GM19372 (cell line): ENCODE measurements around the gene RLN3.

ENCODE experiments used
- ATAC-seq: cut with Tn5 transposase; IDR thresholded peaks from one replicate; pipeline ENCODE4 v1.9.1; 2021; ENCODE audit warnings: mild to moderate bottlenecking, low read depth, moderate library complexity; ENCODE audit not compliant: unreplicated experiment

RLN3 gene

GRCh38 chr19:14027856-14028450 lies at the start of gene RLN3:
Gene RLN3, plus strand, starts transcription at chr19:14028148. Its CDS starts 57 bp downstream, at chr19:14028205.
- ATAC-seq, result no peak

GRCh38 chr19:13978351-13979243 lies 49.4 kb upstream of the RLN3 start:
- no peak for ATAC-seq

- no peak for ATAC-seq
These were observed 48.7 kb upstream of the RLN3 start for GRCh38 chr19:13979244-13979615.

- ATAC-seq, result no peak
These were observed 48.3 kb upstream of the RLN3 start for GRCh38 chr19:13979686-13980085.

GRCh38 chr19:13980340-13980739 lies 47.6 kb upstream of the RLN3 start:
- ATAC-seq, result no peak

- ATAC-seq, result no peak
These were observed 46.9 kb upstream of the RLN3 start for GRCh38 chr19:13981021-13981420.

GRCh38 chr19:13981467-13981866 lies 46.5 kb upstream of the RLN3 start:
- ATAC-seq, result no peak

GRCh38 chr19:13981988-13982501 lies 45.9 kb upstream of the RLN3 start:
- ATAC-seq, result no peak

- no peak for ATAC-seq
These were observed 45.2 kb upstream of the RLN3 start for GRCh38 chr19:13982773-13983172.

- ATAC-seq, result no peak
These were observed 44.6 kb upstream of the RLN3 start for GRCh38 chr19:13983213-13983889.

GRCh38 chr19:13984186-13984585 lies 43.8 kb upstream of the RLN3 start:
- ATAC-seq, result no peak

GRCh38 chr19:13984875-13985741 lies 42.8 kb upstream of the RLN3 start:
- no peak for ATAC-seq

GRCh38 chr19:13985771-13986347 lies 42.1 kb upstream of the RLN3 start:
- no peak for ATAC-seq

GRCh38 chr19:13986348-13986904 lies 41.5 kb upstream of the RLN3 start:
- ATAC-seq, result peak; percentile 76

- ATAC-seq, result no peak
These were observed 40.7 kb upstream of the RLN3 start for GRCh38 chr19:13987101-13987890.

- no peak for ATAC-seq
These were observed 38.5 kb upstream of the RLN3 start for GRCh38 chr19:13989487-13989886.

GRCh38 chr19:13990085-13990484 lies 37.9 kb upstream of the RLN3 start:
- no peak for ATAC-seq

- ATAC-seq, result no peak
These were observed 35.9 kb upstream of the RLN3 start for GRCh38 chr19:13992025-13992424.
